ENCODE results near the gene HLA-DOA. TPM values are rescaled to one million over a fixed set of nuclear protein-coding genes. Genes with fewer than 3 reads are reported as not detected.

HLA-DOA gene
- total RNA-seq, 3 donors from 2014 or later: 2.1 to 5.7 (median 3.3) TPM

DNA sequence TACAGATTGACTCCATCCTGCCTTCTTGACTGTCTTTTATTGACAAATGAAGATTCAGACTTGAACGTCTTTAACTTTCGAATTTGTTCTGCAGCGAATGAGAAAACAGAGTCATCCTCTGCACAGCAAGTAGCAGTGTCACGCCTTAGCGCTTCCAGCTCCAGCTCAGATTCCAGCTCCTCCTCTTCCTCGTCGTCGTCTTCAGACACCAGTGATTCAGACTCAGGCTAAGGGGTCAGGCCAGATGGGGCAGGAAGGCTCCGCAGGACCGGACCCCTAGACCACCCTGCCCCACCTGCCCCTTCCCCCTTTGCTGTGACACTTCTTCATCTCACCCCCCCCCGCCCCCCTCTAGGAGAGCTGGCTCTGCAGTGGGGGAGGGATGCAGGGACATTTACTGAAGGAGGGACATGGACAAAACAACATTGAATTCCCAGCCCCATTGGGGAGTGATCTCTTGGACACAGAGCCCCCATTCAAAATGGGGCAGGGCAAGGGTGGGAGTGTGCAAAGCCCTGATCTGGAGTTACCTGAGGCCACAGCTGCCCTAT lies 28.8 kb downstream of the HLA-DOA start:
- Histone ChIP-seq H3K4me3 (no peak overlapping the region), H3K27me3 (no peaks in the 10 kb centered on the region), H3K9me3 (no peaks in the 10 kb centered on the region), H3K27ac (no peak overlapping the region), H3K4me1 (peaks cover 0 to 9% of the 10 kb centered on the region in 2 donors), H3K36me3 (peaks cover 22% of the 10 kb centered on the region)
- TF ChIP-seq POLR2A (IDR thresholded peaks at IDR 0.05) (no peak), POLR2AphosphoS5 (IDR thresholded peaks at IDR 0.05) (no peak)
- TF ChIP-seq, protein P1, sequence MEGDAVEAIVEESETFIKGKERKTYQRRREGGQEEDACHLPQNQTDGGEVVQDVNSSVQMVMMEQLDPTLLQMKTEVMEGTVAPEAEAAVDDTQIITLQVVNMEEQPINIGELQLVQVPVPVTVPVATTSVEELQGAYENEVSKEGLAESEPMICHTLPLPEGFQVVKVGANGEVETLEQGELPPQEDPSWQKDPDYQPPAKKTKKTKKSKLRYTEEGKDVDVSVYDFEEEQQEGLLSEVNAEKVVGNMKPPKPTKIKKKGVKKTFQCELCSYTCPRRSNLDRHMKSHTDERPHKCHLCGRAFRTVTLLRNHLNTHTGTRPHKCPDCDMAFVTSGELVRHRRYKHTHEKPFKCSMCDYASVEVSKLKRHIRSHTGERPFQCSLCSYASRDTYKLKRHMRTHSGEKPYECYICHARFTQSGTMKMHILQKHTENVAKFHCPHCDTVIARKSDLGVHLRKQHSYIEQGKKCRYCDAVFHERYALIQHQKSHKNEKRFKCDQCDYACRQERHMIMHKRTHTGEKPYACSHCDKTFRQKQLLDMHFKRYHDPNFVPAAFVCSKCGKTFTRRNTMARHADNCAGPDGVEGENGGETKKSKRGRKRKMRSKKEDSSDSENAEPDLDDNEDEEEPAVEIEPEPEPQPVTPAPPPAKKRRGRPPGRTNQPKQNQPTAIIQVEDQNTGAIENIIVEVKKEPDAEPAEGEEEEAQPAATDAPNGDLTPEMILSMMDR (IDR thresholded peaks at IDR 0.05): no peak
- intact Hi-C loops (cut with DNase I; ENCODE audit: low total_unique reads): loop anchor here (5.0 kb wide), 1 partner anchor 103 kb away; no protein-coding TSS in a partner anchor
- no peak for DNase-seq (ENCODE audit: low spot score in 2 of 2)

DNA sequence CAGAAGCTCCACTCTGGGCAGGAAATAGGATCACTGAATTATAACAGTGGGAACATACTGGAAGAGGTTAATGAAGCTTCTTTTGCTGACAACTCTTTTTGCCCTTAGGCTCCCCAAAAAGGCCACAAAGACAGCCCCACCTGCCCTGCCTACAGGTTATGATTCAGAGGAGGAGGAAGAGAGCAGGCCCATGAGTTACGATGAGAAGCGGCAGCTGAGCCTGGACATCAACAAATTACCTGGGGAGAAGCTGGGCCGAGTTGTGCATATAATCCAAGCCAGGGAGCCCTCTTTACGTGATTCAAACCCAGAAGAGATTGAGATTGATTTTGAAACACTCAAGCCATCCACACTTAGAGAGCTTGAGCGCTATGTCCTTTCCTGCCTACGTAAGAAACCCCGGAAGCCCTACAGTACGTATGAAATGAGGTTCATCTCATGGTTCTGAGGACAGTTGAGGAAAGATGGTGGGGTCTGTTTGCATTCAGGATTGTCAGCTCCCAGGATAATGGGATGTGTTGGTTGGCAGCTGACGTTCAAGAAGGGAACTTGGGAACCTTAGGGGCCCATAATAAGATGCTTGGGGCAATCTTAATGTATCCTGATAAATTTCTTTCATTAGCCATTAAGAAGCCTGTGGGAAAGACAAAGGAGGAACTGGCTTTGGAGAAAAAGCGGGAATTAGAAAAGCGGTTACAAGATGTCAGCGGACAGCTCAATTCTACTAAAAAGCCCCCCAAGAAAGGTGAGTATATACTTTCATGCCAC lies 29.5 kb downstream of the HLA-DOA start:
- Histone ChIP-seq H3K36me3 (peaks cover 22% of the 10 kb centered on the region), H3K4me3 (no peak overlapping the region), H3K9me3 (no peaks in the 10 kb centered on the region), H3K4me1 (peaks cover 0 to 9% of the 10 kb centered on the region in 2 donors), H3K27ac (no peak overlapping the region), H3K27me3 (no peaks in the 10 kb centered on the region)
- intact Hi-C loops (cut with DNase I; ENCODE audit: low total_unique reads): loop anchor here (5.0 kb wide), 1 partner anchor 103 kb away; no protein-coding TSS in a partner anchor
- no peak for TF ChIP-seq POLR2A (IDR thresholded peaks at IDR 0.05)
- TF ChIP-seq, protein P1 (IDR thresholded peaks at IDR 0.05): no peak
- no peak for TF ChIP-seq POLR2AphosphoS5 (IDR thresholded peaks at IDR 0.05)
- DNase-seq (ENCODE audit: low spot score in 2 of 2): no peak

DNA sequence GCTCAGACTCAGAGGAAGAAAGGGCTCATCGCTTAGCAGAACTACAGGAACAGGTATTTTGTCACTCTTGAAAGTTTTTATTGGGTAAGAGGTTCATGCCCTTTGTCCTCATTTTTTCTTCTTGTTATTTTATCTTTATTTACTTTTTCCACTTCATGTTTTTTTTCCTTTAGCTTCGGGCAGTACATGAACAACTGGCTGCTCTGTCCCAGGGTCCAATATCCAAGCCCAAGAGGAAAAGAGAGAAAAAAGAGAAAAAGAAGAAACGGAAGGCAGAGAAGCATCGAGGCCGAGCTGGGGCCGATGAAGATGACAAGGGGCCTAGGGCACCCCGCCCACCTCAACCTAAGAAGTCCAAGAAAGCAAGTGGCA lies 31.5 kb downstream of the HLA-DOA start:
- TF ChIP-seq POLR2AphosphoS5 (IDR thresholded peaks at IDR 0.05): no peak
- Histone ChIP-seq H3K4me1 (peaks cover 5 to 17% of the 10 kb centered on the region in 2 donors), H3K4me3 (no peak overlapping the region), H3K36me3 (peaks cover 22% of the 10 kb centered on the region), H3K9me3 (no peaks in the 10 kb centered on the region), H3K27ac (peak overlapping the region; percentile 0 to 34), H3K27me3 (no peaks in the 10 kb centered on the region)
- DNase-seq (ENCODE audit: low spot score in 2 of 2): no peak
- intact Hi-C loops (cut with DNase I; ENCODE audit: low total_unique reads): no loop called here

DNA sequence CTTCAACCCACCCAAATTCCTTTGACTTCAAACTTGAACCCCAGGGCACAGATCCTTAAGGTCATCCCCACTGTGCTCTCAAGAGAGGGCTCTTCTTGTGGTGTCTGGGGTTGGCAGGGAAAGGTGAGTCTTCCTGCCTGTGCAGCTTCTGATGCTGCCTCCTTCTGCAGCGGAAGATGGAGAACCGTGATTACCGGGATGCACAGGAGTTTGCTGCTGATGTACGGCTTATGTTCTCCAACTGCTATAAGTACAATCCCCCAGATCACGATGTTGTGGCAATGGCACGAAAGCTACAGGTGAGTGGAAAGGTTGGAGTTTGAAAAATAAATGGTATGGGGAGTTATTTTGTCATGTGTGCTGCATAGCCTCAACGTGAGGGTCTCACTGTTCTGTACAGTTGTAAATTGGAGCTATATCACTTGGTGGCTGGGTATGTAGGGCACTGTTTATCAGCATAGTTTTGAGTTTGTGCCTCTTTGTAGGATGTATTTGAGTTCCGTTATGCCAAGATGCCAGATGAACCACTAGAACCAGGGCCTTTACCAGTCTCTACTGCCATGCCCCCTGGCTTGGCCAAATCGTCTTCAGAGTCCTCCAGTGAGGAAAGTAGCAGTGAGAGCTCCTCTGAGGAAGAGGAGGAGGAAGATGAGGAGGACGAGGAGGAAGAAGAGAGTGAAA lies 32.0 kb downstream of the HLA-DOA start:
- H3K4me3 ChIP-seq: no peak overlapping the region
- no peak for TF ChIP-seq POLR2AphosphoS5 (IDR thresholded peaks at IDR 0.05)
- TF ChIP-seq POLR2A (IDR thresholded peaks at IDR 0.05): no peak
- TF ChIP-seq, protein P1 (IDR thresholded peaks at IDR 0.05): no peak
- DNase-seq (ENCODE audit: low spot score in 2 of 2): no peak
- H3K4me1 ChIP-seq: peaks cover 5 to 17% of the 10 kb centered on the region in 2 donors
- H3K9me3 ChIP-seq: no peaks in the 10 kb centered on the region
- H3K27ac ChIP-seq: peak overlapping the region in 1 of 2 donors; percentile 0
- no peaks in the 10 kb centered on the region for H3K27me3 ChIP-seq
- H3K36me3 ChIP-seq: peaks cover 22% of the 10 kb centered on the region
- intact Hi-C loops (cut with DNase I; ENCODE audit: low total_unique reads): no loop called here

DNA sequence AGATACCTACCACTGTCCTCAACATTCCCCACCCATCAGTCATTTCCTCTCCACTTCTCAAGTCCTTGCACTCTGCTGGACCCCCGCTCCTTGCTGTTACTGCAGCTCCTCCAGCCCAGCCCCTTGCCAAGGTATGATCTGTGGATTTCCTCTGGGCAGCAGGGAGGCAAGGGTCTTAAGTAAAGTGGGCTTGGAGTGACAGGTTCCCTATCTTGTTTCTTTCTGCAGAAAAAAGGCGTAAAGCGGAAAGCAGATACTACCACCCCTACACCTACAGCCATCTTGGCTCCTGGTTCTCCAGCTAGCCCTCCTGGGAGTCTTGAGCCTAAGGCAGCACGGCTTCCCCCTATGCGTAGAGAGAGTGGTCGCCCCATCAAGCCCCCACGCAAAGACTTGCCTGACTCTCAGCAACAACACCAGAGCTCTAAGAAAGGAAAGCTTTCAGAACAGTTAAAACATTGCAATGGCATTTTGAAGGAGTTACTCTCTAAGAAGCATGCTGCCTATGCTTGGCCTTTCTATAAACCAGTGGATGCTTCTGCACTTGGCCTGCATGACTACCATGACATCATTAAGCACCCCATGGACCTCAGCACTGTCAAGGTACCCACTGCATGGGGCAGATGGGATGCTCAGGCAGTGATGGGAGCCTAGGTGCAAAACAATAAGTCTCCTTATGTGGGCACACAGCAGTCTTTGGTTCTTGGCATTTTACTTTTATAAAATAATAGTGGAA lies 32.9 kb downstream of the HLA-DOA start:
- peak overlapping the region in 1 of 2 donors; percentile 12 for H3K27ac ChIP-seq
- peaks cover 5 to 17% of the 10 kb centered on the region in 2 donors for H3K4me1 ChIP-seq
- no peak for DNase-seq (ENCODE audit: low spot score in 2 of 2)
- H3K27me3 ChIP-seq: no peaks in the 10 kb centered on the region
- intact Hi-C loops (cut with DNase I; ENCODE audit: low total_unique reads): no loop called here
- peaks cover 22% of the 10 kb centered on the region for H3K36me3 ChIP-seq
- H3K4me3 ChIP-seq: peak overlapping the region in 1 of 3 donors; percentile 17
- TF ChIP-seq POLR2A (IDR thresholded peaks at IDR 0.05) (no peak), POLR2AphosphoS5 (IDR thresholded peaks at IDR 0.05) (no peak)
- TF ChIP-seq, protein P1 (IDR thresholded peaks at IDR 0.05): no peak
- no peaks in the 10 kb centered on the region for H3K9me3 ChIP-seq
